Measurements from ENCODE around the gene MYLK4. TPM values are rescaled to one million over a fixed set of nuclear protein-coding genes. Genes with fewer than 3 reads are reported as not detected.
A peak's percentile ranks its signal among the peaks of the same experiment; 100 is the strongest.

The MYLK4 gene
- polyA plus RNA-seq, 1 experiment = 0.21 TPM

DNA sequence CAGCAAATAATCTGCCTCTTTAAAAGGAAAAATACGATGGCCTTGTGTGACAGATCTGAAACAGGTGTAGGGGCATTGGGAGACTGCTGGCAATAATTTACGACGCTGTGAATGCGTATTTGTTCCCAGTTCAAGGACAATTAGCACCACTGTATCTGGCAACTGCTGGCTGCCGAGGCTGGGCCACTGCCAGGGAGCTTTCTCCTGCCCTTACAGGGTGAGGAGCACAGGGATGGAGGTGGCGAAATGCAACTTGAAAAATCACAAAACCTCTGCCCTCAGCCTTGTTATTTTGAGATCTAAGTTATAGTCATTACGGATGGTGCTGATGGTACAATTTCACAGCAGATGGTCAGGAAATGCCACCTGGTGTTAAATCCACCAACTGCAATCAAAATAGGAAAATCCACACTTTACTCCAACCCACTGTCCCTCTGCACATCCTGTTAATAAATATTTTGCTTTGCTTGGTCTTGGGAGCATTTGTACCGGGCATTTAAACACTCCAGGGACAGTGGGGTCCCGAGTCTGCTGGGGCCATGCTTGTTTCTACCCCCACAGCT, 6.4 kb downstream of the MYLK4 start:
- Histone ChIP-seq H3K27ac (ENCODE audit: low read depth, low read length) (no peak overlapping the region), H3K27me3 (ENCODE audit: control insufficient read depth, insufficient read depth, low read length) (no peaks in the 10 kb centered on the region), H3K9me3 (ENCODE audit: control insufficient read depth, insufficient read depth, low read length) (no peaks in the 10 kb centered on the region), H3K4me3 (ENCODE audit: low read depth, low read length) (no peak overlapping the region)
- DNase-seq (ENCODE audit: low read depth, low spot score) = no peak
- CTCF ChIA-PET = no interaction called here
- POLR2A ChIA-PET = no interaction called here
- TF ChIP-seq, protein P1, sequence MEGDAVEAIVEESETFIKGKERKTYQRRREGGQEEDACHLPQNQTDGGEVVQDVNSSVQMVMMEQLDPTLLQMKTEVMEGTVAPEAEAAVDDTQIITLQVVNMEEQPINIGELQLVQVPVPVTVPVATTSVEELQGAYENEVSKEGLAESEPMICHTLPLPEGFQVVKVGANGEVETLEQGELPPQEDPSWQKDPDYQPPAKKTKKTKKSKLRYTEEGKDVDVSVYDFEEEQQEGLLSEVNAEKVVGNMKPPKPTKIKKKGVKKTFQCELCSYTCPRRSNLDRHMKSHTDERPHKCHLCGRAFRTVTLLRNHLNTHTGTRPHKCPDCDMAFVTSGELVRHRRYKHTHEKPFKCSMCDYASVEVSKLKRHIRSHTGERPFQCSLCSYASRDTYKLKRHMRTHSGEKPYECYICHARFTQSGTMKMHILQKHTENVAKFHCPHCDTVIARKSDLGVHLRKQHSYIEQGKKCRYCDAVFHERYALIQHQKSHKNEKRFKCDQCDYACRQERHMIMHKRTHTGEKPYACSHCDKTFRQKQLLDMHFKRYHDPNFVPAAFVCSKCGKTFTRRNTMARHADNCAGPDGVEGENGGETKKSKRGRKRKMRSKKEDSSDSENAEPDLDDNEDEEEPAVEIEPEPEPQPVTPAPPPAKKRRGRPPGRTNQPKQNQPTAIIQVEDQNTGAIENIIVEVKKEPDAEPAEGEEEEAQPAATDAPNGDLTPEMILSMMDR (IDR thresholded peaks at IDR 0.05; ENCODE audit: low read depth, low read length) = peak; percentile 46

DNA sequence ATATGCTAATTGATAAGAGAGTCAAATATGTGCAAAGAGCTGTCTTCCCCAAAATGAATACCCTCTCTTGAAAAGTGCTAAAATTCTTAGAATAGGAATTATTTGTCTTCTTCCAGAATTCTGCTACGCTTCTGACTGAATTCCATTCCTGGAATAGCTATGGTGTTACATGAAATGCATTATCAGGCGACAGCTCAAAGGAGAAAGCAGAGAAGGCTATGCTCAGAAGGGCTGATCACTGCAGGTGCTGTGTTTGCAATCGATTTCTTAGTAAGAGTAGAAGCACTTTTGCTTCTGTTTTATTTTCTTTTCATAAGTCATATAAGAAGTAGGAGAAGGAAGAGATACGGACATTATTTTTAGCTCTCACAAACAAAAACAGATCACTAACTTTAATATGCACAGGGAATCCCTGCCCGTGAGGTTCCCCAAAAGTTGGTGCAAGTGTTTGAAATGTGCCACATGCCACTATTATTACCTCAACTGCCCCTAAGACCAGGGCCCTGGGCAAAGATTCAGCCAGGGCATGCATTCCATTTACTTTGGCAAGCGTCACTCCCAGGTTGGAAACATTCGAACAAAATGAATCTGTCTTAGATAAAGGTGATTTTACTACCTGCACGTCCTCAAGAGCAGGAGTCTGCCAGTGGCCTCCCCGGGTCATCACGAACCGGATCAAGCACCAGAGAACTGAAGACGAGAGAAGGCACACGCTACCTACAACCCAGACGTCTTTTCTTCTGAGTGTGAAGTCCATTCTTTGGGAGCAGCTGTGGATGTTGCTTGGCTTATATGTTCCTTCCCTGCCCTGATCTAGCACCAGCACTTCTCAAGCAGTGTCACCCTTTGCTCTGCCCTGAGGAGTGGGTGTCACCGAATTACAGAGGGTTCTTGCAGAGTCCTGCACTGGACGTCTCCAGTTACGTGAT, 7.2 kb downstream of the MYLK4 start:
- CTCF ChIA-PET = interaction anchor here (0.9 to 1.1 kb wide), 2 partner anchors 10 to 12 kb away, joined by 3 read pairs; no protein-coding TSS in a partner anchor
- TF ChIP-seq, protein P1 (IDR thresholded peaks at IDR 0.05; ENCODE audit: low read depth, low read length) = no peak

DNA sequence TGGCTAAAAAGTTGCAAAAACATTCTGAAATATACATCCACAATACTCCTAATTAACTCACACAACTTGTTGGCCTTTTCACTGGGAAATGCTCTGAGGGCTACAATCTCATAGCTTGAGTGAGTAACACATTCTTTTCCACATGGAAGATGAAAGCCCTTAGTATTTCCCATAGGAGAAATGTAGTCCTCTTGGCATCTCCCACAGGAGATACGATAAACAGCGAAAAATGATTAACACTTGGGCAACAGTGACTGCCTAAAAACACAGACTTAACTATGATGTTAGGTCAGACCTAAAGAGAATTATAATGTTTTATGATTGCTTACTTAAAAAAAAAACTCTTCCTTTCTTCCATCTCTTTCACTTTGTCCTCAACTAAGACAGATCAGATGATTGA, 9.0 kb downstream of the MYLK4 start:
- POLR2A ChIA-PET = no interaction called here

More for the DNA sequence above, 7.2 kb downstream of the MYLK4 start:
- POLR2A ChIA-PET = no interaction called here
- no peak overlapping the region for H3K4me3 ChIP-seq (ENCODE audit: low read depth, low read length)
- no peak for DNase-seq (ENCODE audit: low read depth, low spot score)
- no peaks in the 10 kb centered on the region for H3K27me3 ChIP-seq (ENCODE audit: control insufficient read depth, insufficient read depth, low read length)
- H3K27ac ChIP-seq (ENCODE audit: low read depth, low read length) = no peak overlapping the region
- H3K9me3 ChIP-seq (ENCODE audit: control insufficient read depth, insufficient read depth, low read length) = no peaks in the 10 kb centered on the region

DNA sequence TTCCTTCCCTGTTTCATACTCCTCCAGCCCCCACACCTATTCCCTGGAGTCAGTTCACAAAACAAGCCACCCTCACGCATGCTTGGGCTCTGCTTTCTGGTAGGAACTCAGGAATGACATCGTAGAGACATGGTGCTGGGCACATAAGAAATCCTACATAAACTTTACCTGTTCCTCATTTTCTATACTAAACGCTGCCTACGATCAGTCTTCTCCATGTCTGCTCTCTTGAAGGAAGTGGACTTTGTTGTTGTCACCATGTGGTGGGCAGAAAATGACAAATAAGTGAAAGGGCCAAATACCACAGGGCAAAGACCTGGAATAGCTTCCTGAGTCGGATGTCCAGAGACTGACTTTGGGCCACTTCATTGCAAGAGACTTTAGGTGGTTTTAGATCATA, 10.1 kb downstream of the MYLK4 start:
- CTCF ChIA-PET = interaction anchor here (5.0 kb wide), 1 partner anchor 10 kb away, joined by 131 read pairs; the partner anchor contains the start of gene MYLK4
- TF ChIP-seq, protein P1 (IDR thresholded peaks at IDR 0.05; ENCODE audit: low read depth, low read length) = no peak
- no peak overlapping the region for H3K27ac ChIP-seq (ENCODE audit: low read depth, low read length)

More for the DNA sequence above, 9.0 kb downstream of the MYLK4 start:
- Histone ChIP-seq H3K4me3 (ENCODE audit: low read depth, low read length) (no peak overlapping the region), H3K27me3 (ENCODE audit: control insufficient read depth, insufficient read depth, low read length) (no peaks in the 10 kb centered on the region), H3K9me3 (ENCODE audit: control insufficient read depth, insufficient read depth, low read length) (no peaks in the 10 kb centered on the region), H3K27ac (ENCODE audit: low read depth, low read length) (no peak overlapping the region)
- CTCF ChIA-PET = interaction anchor here (0.6 to 5.0 kb wide), 4 partner anchors 9 to 388 kb away, joined by 3 to 131 read pairs (median 3); partner anchors contain the start of gene MYLK4
- TF ChIP-seq, protein P1 (IDR thresholded peaks at IDR 0.05; ENCODE audit: low read depth, low read length) = no peak
- no peak for DNase-seq (ENCODE audit: low read depth, low spot score)

DNA sequence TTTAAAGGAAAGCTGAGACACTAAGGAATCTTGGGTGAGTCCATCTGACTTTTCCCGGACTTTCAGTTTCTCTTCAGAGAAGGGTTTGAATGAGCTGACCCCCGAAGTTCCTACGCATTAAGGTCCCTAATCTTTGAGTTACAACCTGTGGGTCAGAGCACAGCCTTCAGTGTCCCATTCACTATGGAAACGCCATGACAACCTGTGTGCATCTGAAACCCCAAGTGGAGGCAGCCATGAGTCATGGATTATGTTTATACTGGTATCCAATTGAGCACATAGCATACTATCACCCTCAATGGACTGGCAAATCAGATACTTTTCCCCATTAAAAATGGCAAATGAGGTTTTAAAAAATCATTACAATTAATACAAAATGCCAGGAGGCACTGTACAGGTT, 11.4 kb downstream of the MYLK4 start:
- H3K9me3 ChIP-seq (ENCODE audit: control insufficient read depth, insufficient read depth, low read length) = no peaks in the 10 kb centered on the region
- no peak overlapping the region for H3K4me3 ChIP-seq (ENCODE audit: low read depth, low read length)
- DNase-seq (ENCODE audit: low read depth, low spot score) = peak; percentile 38
- ChIA-PET POLR2A (no interaction called here), CTCF (interaction anchor here (0.9 to 5.0 kb wide), 8 partner anchors 12 to 213 kb away, joined by 3 to 131 read pairs (median 12); partner anchors contain the start of gene MYLK4)
- TF ChIP-seq, protein P1 (IDR thresholded peaks at IDR 0.05; ENCODE audit: low read depth, low read length) = no peak
- no peak overlapping the region for H3K27ac ChIP-seq (ENCODE audit: low read depth, low read length)
- no peaks in the 10 kb centered on the region for H3K27me3 ChIP-seq (ENCODE audit: control insufficient read depth, insufficient read depth, low read length)

More for the DNA sequence above, 10.1 kb downstream of the MYLK4 start:
- no peak overlapping the region for H3K4me3 ChIP-seq (ENCODE audit: low read depth, low read length)
- no peaks in the 10 kb centered on the region for H3K27me3 ChIP-seq (ENCODE audit: control insufficient read depth, insufficient read depth, low read length)
- no peak for DNase-seq (ENCODE audit: low read depth, low spot score)
- H3K9me3 ChIP-seq (ENCODE audit: control insufficient read depth, insufficient read depth, low read length) = no peaks in the 10 kb centered on the region
- POLR2A ChIA-PET = no interaction called here
